ENCODE measurements around the gene ANKRD53. TPM values are rescaled to one million over a fixed set of nuclear protein-coding genes. Genes with fewer than 3 reads are reported as not detected.

Gene ANKRD53
- total and polyA plus RNA-seq, 2 donors (not counting 1 experiment from before 2014, with no cell fraction given): 0.84 TPM

DNA sequence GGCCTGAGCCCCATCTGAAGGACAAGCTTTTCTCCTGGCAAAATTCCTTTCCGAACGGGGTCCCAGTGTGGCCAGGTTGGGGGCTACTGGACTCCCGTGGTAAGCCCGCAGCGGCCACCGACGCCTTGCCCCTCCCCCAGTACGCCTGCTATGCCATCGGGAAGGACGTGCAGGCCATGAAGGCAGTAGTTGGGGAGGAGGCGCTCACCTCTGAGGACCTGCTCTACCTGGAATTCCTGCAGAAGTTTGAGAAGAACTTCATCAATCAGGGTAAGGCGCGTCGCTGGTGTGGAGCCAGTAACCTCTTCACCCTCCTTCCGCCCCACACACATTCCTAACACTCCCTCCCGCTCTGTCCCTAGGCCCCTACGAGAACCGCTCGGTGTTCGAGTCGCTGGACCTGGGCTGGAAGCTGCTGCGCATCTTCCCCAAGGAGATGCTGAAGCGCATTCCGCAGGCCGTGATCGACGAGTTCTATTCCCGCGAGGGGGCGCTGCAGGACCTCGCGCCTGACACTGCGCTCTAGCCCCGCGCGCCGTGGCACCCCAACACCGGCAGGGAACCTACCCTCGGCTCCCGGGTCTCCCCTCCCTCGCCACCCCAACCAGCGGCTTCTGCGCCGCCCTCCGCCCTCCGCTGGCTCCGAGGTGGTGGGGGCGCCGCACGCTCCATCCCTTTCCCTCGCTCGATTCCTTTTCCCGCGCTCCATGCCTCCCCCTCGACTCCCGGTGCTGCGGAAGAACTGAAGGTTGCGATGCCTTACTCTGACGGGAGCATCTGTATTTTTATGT lies 13.6 kb upstream of the ANKRD53 start:
- no peaks in the 10 kb centered on the region for H3K79me2 ChIP-seq (ENCODE audit: control insufficient read depth, insufficient read depth, low read length)
- intact Hi-C loops (cut with micrococcal nuclease): loop anchor here (1.0 kb wide), 3 partner anchors 13 to 37 kb away; no protein-coding TSS in a partner anchor
- peak; percentile 94 for ATAC-seq (ENCODE audit: low read depth)
- Mint-ChIP-seq H3K4me3 (peak overlapping the region; percentile 87), H3K27ac (no peak overlapping the region), H3K9me3 (ENCODE audit: insufficient read depth) (no peaks in the 10 kb centered on the region), H3K4me1 (peaks cover 7% of the 10 kb centered on the region), H3K27me3 (peaks cover 37% of the 10 kb centered on the region)
- POLR2A ChIA-PET: interaction anchor here (0.6 kb wide), 1 partner anchor 28 kb away, joined by 3 read pairs; no protein-coding TSS in a partner anchor
- no peaks in the 10 kb centered on the region for H4K20me1 ChIP-seq (ENCODE audit: control insufficient read depth, insufficient read depth, low read length, poor library complexity, severe bottlenecking)
- H3K27me3 ChIP-seq (replicated peaks in 1 of 4; ENCODE audit: control extremely low read depth in 1 of 4, control insufficient read depth in 3 of 4, insufficient read depth in 4 of 4, low read length in 3 of 4): peaks cover 0 to 49% (median 14%) of the 10 kb centered on the region in 4 experiments
- peaks cover 10 to 13% of the 10 kb centered on the region in 2 donors for H3K4me1 ChIP-seq (ENCODE audit: control insufficient read depth in 2 of 2, insufficient read depth in 2 of 2, low read length in 2 of 2)
- WGBS (ENCODE audit: insufficient coverage): 12% methylated on average over 39 of the region's 59 CpGs
- peak overlapping the region; percentile 35 to 79 (median 56) for H3K4me3 ChIP-seq (ENCODE audit: control extremely low read depth in 1 of 5, extremely low read depth in 1 of 5, insufficient read depth in 1 of 5, low read depth in 2 of 5, low read length in 4 of 5)
- H3K9me3 ChIP-seq (ENCODE audit: control extremely low read depth in 1 of 3, control insufficient read depth in 2 of 3, insufficient read depth in 1 of 3, low read length in 2 of 3): no peaks in the 10 kb centered on the region
- peak; percentile 89 for DNase-seq
- H3K9ac ChIP-seq (ENCODE audit: low read length): peak overlapping the region; percentile 73
- H2AFZ ChIP-seq (ENCODE audit: insufficient read depth, low read depth, low read length, poor library complexity, severe bottlenecking): peak overlapping the region; percentile 95
- TF ChIP-seq EZH2 (IDR thresholded peaks at IDR 0.05; ENCODE audit: borderline replicate concordance, insufficient read depth, low read depth, low read length, poor library complexity, severe bottlenecking): no peak
- TF ChIP-seq, protein P1, sequence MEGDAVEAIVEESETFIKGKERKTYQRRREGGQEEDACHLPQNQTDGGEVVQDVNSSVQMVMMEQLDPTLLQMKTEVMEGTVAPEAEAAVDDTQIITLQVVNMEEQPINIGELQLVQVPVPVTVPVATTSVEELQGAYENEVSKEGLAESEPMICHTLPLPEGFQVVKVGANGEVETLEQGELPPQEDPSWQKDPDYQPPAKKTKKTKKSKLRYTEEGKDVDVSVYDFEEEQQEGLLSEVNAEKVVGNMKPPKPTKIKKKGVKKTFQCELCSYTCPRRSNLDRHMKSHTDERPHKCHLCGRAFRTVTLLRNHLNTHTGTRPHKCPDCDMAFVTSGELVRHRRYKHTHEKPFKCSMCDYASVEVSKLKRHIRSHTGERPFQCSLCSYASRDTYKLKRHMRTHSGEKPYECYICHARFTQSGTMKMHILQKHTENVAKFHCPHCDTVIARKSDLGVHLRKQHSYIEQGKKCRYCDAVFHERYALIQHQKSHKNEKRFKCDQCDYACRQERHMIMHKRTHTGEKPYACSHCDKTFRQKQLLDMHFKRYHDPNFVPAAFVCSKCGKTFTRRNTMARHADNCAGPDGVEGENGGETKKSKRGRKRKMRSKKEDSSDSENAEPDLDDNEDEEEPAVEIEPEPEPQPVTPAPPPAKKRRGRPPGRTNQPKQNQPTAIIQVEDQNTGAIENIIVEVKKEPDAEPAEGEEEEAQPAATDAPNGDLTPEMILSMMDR (IDR thresholded peaks at IDR 0.05): peak; percentile 94
- H3K4me2 ChIP-seq (replicated peaks; ENCODE audit: low read depth, low read length, poor library complexity, severe bottlenecking): peak overlapping the region; percentile 96
- no peaks in the 10 kb centered on the region for H3K36me3 ChIP-seq (replicated peaks in 1 of 2; ENCODE audit: control extremely low read depth in 1 of 2, control insufficient read depth in 1 of 2, extremely low read depth in 1 of 2, insufficient read depth in 2 of 2, low read length in 1 of 2)
- CTCF ChIA-PET: interaction anchor here (0.7 to 7.4 kb wide), 20 partner anchors 8 to 660 kb away, joined by 3 to 53 read pairs (median 4); partner anchors contain the start of gene ANKRD53
- H3K27ac ChIP-seq (ENCODE audit: low read length in 2 of 2): no peak overlapping the region

- H3K4me1 ChIP-seq (ENCODE audit: control insufficient read depth in 2 of 2, insufficient read depth in 2 of 2, low read length in 2 of 2): peaks cover 10 to 13% of the 10 kb centered on the region in 2 donors
- no peaks in the 10 kb centered on the region for H3K9me3 ChIP-seq (ENCODE audit: control extremely low read depth in 1 of 3, control insufficient read depth in 2 of 3, insufficient read depth in 1 of 3, low read length in 2 of 3)
- H3K27me3 ChIP-seq (replicated peaks in 1 of 4; ENCODE audit: control extremely low read depth in 1 of 4, control insufficient read depth in 3 of 4, insufficient read depth in 4 of 4, low read length in 3 of 4): peaks cover 0 to 44% (median 14%) of the 10 kb centered on the region in 4 experiments
- intact Hi-C loops (cut with micrococcal nuclease): loop anchor here (1.0 kb wide), 3 partner anchors 12 to 36 kb away; no protein-coding TSS in a partner anchor
- no peaks in the 10 kb centered on the region for H3K36me3 ChIP-seq (replicated peaks in 1 of 2; ENCODE audit: control extremely low read depth in 1 of 2, control insufficient read depth in 1 of 2, extremely low read depth in 1 of 2, insufficient read depth in 2 of 2, low read length in 1 of 2)
- no peaks in the 10 kb centered on the region for H4K20me1 ChIP-seq (ENCODE audit: control insufficient read depth, insufficient read depth, low read length, poor library complexity, severe bottlenecking)
- Mint-ChIP-seq H3K9me3 (ENCODE audit: insufficient read depth) (no peaks in the 10 kb centered on the region), H3K4me3 (peak overlapping the region; percentile 87), H3K27me3 (peaks cover 42% of the 10 kb centered on the region), H3K27ac (no peak overlapping the region), H3K4me1 (peaks cover 7% of the 10 kb centered on the region)
- POLR2A ChIA-PET: no interaction called here
- H3K79me2 ChIP-seq (ENCODE audit: control insufficient read depth, insufficient read depth, low read length): no peaks in the 10 kb centered on the region
- H3K4me2 ChIP-seq (replicated peaks; ENCODE audit: low read depth, low read length, poor library complexity, severe bottlenecking): peak overlapping the region; percentile 96
- peak overlapping the region; percentile 95 for H2AFZ ChIP-seq (ENCODE audit: insufficient read depth, low read depth, low read length, poor library complexity, severe bottlenecking)
- DNase-seq (no peak), ATAC-seq (ENCODE audit: low read depth) (no peak)
- CTCF ChIA-PET: interaction anchor here (0.7 to 7.4 kb wide), 11 partner anchors 8 to 478 kb away, joined by 3 to 53 read pairs (median 11); partner anchors contain the start of gene ANKRD53
- H3K27ac ChIP-seq (ENCODE audit: low read length in 2 of 2): no peak overlapping the region
- peak overlapping the region in 4 of 5 experiments; percentile 36 to 79 (median 58) for H3K4me3 ChIP-seq (ENCODE audit: control extremely low read depth in 1 of 5, extremely low read depth in 1 of 5, insufficient read depth in 1 of 5, low read depth in 2 of 5, low read length in 4 of 5)
- H3K9ac ChIP-seq (ENCODE audit: low read length): peak overlapping the region; percentile 73
- WGBS (ENCODE audit: insufficient coverage): 88% methylated on average over 11 of the region's 14 CpGs
- TF ChIP-seq, protein P1 (IDR thresholded peaks at IDR 0.05): no peak
- TF ChIP-seq EZH2 (IDR thresholded peaks at IDR 0.05; ENCODE audit: borderline replicate concordance, insufficient read depth, low read depth, low read length, poor library complexity, severe bottlenecking): no peak
Observed at GRCh38 chr2:70965506-70965905, 12.9 kb upstream of the ANKRD53 start.
